Gastroesophageal sphincter (tissue), 4 donors: ENCODE measurements around the gene LDB3. TPM values are rescaled to one million over a fixed set of nuclear protein-coding genes. Genes with fewer than 3 reads are reported as not detected.
A peak's percentile ranks its signal among the peaks of the same experiment; 100 is the strongest.

Experiments
- ATAC-seq: fragments of 150-250 bp; one replicate; pipeline ENCODE4 v1.9.1; 2016; ENCODE audit warnings: mild to moderate bottlenecking, moderate library complexity
- H3K27ac ChIP-seq, 4 donors: fragments of 200-600 bp; sonication (generic) in 3 of 4; 1 replicate in 3 of 4; 2 replicates in 1 of 4; pipeline ENCODE4 v1.5.1; 2016 to 2019
- H3K27me3 ChIP-seq: fragments of 200-600 bp; sonication (generic); one replicate; pipeline ENCODE4 v1.5.1; 2019
- H3K36me3 ChIP-seq, 2 donors: fragments of 200-600 bp; sonication (generic); one replicate each; pipeline ENCODE4 v1.5.1; 2019; ENCODE audit warnings: control low read depth in 1 of 2
- H3K4me1 ChIP-seq, 3 donors: fragments of 200-600 bp; sonication (generic); 1 replicate in 2 of 3; 2 replicates in 1 of 3; pipeline ENCODE4 v1.5.1; 2016 to 2019; ENCODE audit warnings: control low read depth in 2 of 3
- H3K4me3 ChIP-seq, 2 donors: fragments of 200-600 bp; sonication (generic); one replicate each; pipeline ENCODE4 v1.5.1; 2019; ENCODE audit warnings: mild to moderate bottlenecking in 1 of 2, moderate library complexity in 1 of 2
- H3K9me3 ChIP-seq, 3 donors: fragments of 200-600 bp; sonication (generic); one replicate each; pipeline ENCODE4 v1.5.1; 2017 to 2019; ENCODE audit warnings: control low read depth in 2 of 3
- CTCF ChIP-seq, 4 experiments: fragments of 200-600 bp in 2 of 4; fragments of 450-650 bp in 2 of 4; sonication (generic) in 1 of 4; IDR thresholded peaks; one replicate each; pipeline ENCODE4 v1.5.1; 2017 to 2019; ENCODE audit warnings: antibody characterized with exemption in 4 of 4, mild to moderate bottlenecking in 2 of 4, moderate library complexity in 2 of 4
- EP300 ChIP-seq: sonication (generic); formaldehyde crosslinking; IDR thresholded peaks from one replicate; pipeline ENCODE4 v1.6.1; 2017; ENCODE audit warnings: antibody characterized with exemption, mild to moderate bottlenecking
- POLR2A ChIP-seq, 2 donors: fragments of 450-650 bp; IDR thresholded peaks; one replicate each; pipeline ENCODE4 v1.6.1; 2017; ENCODE audit warnings: antibody characterized with exemption in 2 of 2, mild to moderate bottlenecking in 2 of 2, moderate library complexity in 1 of 2
- POLR2AphosphoS5 ChIP-seq: sonication (generic); formaldehyde crosslinking; IDR thresholded peaks from one replicate; pipeline ENCODE4 v1.6.1; 2017; ENCODE audit warnings: antibody characterized with exemption
- WGBS, 2 donors: methylation state at CpG; one replicate each; pipeline ENCODE4 v1.1.5; 2018; ENCODE audit warnings: low coverage in 1 of 2; 5-methylcytosine and 5-hydroxymethylcytosine counted together
- total RNA-seq, 4 donors: library from RNA; depleted of rRNA; stranded (reverse); fragments of >200 nt; gene quantifications; one replicate each; pipeline ENCODE4 v1.1.0, GENCODE V29; 2016

The LDB3 gene
- total RNA-seq, 4 donors from 2014 or later: 12.9 to 45.8 (median 18.6) TPM

DNA sequence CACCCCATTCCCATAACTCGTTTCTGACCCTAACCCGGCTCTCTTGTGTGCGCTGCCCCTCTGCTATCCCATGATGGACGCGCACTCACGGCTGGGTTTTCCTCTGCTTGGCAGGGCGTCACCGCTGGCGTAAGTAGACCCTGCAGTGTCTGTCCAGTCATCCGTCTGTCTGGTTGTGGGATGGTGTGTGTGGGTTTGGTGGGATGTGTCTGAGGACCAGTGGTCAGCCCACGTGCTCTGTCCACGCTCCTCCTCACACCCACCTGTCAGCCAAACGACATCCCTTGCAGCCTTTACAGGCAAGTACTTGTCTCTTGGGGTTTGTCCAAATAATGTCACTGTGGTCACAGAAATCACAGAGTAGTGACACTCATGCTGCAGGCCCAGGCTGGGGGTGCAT, 20.8 kb downstream of the LDB3 start:
- Histone ChIP-seq H3K27me3 (peaks cover 7% of the 10 kb centered on the region), H3K4me3 (no peak overlapping the region), H3K36me3 (peaks cover 0 to 4% of the 10 kb centered on the region in 2 donors), H3K9me3 (no peaks in the 10 kb centered on the region), H3K27ac (peak overlapping the region in 3 of 4 donors; percentile 89 to 92 (median 89)), H3K4me1 (peaks cover 0 to 100% (median 34%) of the 10 kb centered on the region in 3 donors)
- TF ChIP-seq CTCF (IDR thresholded peaks at IDR 0.05) (no peak), POLR2AphosphoS5 (no peak), EP300 (no peak), POLR2A (IDR thresholded peaks at IDR 0.05) (no peak)
- ATAC-seq: no peak
- 86 to 90% methylated on average over 8 to 10 of the region's 13 CpGs for WGBS, 2 donors

- H3K27ac ChIP-seq: peak overlapping the region in 3 of 4 donors; percentile 63 to 89 (median 65)
- no peak for ATAC-seq
- TF ChIP-seq POLR2A (IDR thresholded peaks at IDR 0.05) (no peak), POLR2AphosphoS5 (no peak), EP300 (no peak), CTCF (IDR thresholded peaks at IDR 0.05) (no peak)
- H3K36me3 ChIP-seq: peaks cover 0 to 9% of the 10 kb centered on the region in 2 donors
- H3K4me1 ChIP-seq: peaks cover 0 to 92% (median 26%) of the 10 kb centered on the region in 3 donors
- H3K9me3 ChIP-seq: no peaks in the 10 kb centered on the region
- H3K27me3 ChIP-seq: no peaks in the 10 kb centered on the region
- no peak overlapping the region for H3K4me3 ChIP-seq
- 63% methylated on average over 1 of the region's 5 CpGs; no CpG with 5 or more reads in 1 of the 2 donors for WGBS, 2 donors
Measured at GRCh38 chr10:86690231-86690630, 21.9 kb downstream of the LDB3 start.

- ATAC-seq: no peak
- no CpG with 5 or more reads among the region's 3 CpGs for WGBS, 2 donors
- H3K36me3 ChIP-seq: peaks cover 0 to 14% of the 10 kb centered on the region in 2 donors
- H3K27me3 ChIP-seq: no peaks in the 10 kb centered on the region
- peaks cover 0 to 88% (median 24%) of the 10 kb centered on the region in 3 donors for H3K4me1 ChIP-seq
- H3K27ac ChIP-seq: peak overlapping the region in 3 of 4 donors; percentile 63 to 89 (median 65)
- no peak overlapping the region for H3K4me3 ChIP-seq
- TF ChIP-seq POLR2A (IDR thresholded peaks at IDR 0.05) (no peak), EP300 (no peak), POLR2AphosphoS5 (no peak), CTCF (IDR thresholded peaks at IDR 0.05) (no peak)
- no peaks in the 10 kb centered on the region for H3K9me3 ChIP-seq
Measured at GRCh38 chr10:86690657-86691084, 22.4 kb downstream of the LDB3 start.

DNA sequence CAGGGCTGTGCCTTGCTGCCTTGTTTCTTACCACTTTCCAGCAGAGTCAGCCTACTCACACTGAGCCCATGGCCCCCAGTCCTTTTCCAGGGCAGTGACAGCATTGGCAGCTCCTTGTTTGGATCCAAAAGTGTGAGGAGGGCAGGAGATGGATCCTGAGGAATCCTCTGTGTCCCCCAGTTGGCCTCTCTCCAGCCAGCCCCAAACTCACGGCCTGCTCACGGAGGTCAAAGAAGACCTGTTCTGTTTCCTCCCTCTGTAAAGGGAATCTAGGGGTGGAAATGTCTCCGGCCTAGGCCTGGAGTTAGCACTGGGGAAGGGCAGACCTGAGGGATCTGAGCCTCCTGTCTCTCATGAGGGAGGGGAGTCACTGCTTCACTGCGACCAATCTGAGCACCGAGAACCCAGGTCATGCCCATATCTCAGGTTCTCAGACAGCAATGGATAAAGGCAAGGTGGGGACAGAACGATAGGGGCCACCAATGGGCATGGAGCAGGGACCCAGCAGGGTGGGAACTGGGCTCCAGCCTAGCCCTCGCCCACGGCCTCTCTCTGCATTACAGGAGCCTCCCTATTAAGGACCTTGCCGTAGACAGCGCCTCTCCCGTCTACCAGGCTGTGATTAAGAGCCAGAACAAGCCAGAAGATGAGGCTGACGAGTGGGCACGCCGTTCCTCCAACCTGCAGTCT, 23.2 kb downstream of the LDB3 start:
- no peak overlapping the region for H3K4me3 ChIP-seq
- ATAC-seq: no peak
- peak overlapping the region in 3 of 4 donors; percentile 47 to 89 (median 65) for H3K27ac ChIP-seq
- WGBS, 2 donors: no CpG with 5 or more reads among the region's 14 CpGs
- peaks cover 0 to 80% (median 24%) of the 10 kb centered on the region in 3 donors for H3K4me1 ChIP-seq
- H3K27me3 ChIP-seq: no peaks in the 10 kb centered on the region
- no peaks in the 10 kb centered on the region for H3K9me3 ChIP-seq
- H3K36me3 ChIP-seq: peaks cover 0 to 16% of the 10 kb centered on the region in 2 donors
- no peak for TF ChIP-seq EP300
- no peak for TF ChIP-seq CTCF (IDR thresholded peaks at IDR 0.05)
- no peak for TF ChIP-seq POLR2A (IDR thresholded peaks at IDR 0.05)
- no peak for TF ChIP-seq POLR2AphosphoS5

DNA sequence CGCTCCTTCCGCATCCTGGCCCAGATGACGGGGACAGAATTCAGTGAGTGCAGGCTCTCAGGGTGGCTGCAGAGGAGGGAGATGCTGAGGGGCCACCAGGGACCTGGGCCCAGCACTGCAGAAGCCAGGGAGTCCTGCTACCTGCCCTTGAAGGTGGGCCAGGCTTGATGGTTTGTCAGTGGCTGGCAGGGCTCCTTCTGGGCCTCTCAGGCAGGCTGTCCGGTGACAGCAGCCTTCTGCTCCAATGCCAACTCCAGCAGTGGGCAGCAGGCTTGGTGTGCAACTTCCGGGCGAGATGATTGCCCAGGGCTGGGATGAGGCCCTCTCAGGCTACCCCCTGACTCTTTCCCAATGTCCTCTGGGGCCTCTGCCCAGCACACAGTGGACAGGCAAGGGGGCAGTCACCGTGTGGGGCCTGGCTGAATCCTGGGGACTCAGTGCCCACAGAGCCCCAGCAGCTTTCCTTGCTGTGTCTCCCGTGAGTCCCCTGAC, 23.8 kb downstream of the LDB3 start:
- Histone ChIP-seq H3K4me1 (peaks cover 0 to 74% (median 23%) of the 10 kb centered on the region in 3 donors), H3K27ac (peak overlapping the region in 3 of 4 donors; percentile 47 to 89 (median 65)), H3K4me3 (no peak overlapping the region), H3K27me3 (no peaks in the 10 kb centered on the region), H3K9me3 (no peaks in the 10 kb centered on the region), H3K36me3 (peaks cover 0 to 16% of the 10 kb centered on the region in 2 donors)
- ATAC-seq: no peak
- WGBS, 2 donors: no CpG with 5 or more reads among the region's 8 CpGs
- TF ChIP-seq CTCF (IDR thresholded peaks at IDR 0.05) (no peak), EP300 (no peak), POLR2AphosphoS5 (no peak), POLR2A (IDR thresholded peaks at IDR 0.05) (no peak)
